Effector memory CD8-positive, alpha-beta T cell (primary cell): ENCODE results near the gene CALCR.

Source experiments
- ATAC-seq: fragments of 150-1000 bp; cut with Tn5 transposase; replicated peaks from 2 replicates; pipeline ENCODE4 v1.10.0; 2021; ENCODE audit warnings: mild to moderate bottlenecking, moderate library complexity
- DNase-seq, 3 experiments: peaks; one replicate each; pipeline ENCODE4 v3.0.0; 2021
- H3K27ac Mint-ChIP-seq, 2 donors: one replicate each; pipeline ENCODE4 v1.8.0; 2022; ENCODE audit warnings: mild to moderate bottlenecking in 2 of 2, mixed read lengths in 2 of 2, moderate library complexity in 2 of 2
- H3K27me3 Mint-ChIP-seq, 2 donors: one replicate each; pipeline ENCODE4 v1.8.0; 2022; ENCODE audit warnings: mixed read lengths in 2 of 2
- H3K36me3 Mint-ChIP-seq: one replicate; pipeline ENCODE4 v1.8.0; 2022; ENCODE audit warnings: mild to moderate bottlenecking, moderate library complexity, mixed read lengths; ENCODE audit not compliant: insufficient read depth
- H3K4me1 Mint-ChIP-seq, 2 donors: one replicate each; pipeline ENCODE4 v1.8.0; 2022; ENCODE audit warnings: low read depth in 2 of 2, mixed read lengths in 2 of 2
- H3K4me3 Mint-ChIP-seq, 2 donors: one replicate each; pipeline ENCODE4 v1.8.0; 2022; ENCODE audit warnings: mild to moderate bottlenecking in 2 of 2, mixed read lengths in 2 of 2, moderate library complexity in 2 of 2
- H3K9me3 Mint-ChIP-seq, 2 donors: one replicate each; pipeline ENCODE4 v1.8.0; 2022; ENCODE audit warnings: mixed read lengths in 2 of 2

The CALCR gene

DNA sequence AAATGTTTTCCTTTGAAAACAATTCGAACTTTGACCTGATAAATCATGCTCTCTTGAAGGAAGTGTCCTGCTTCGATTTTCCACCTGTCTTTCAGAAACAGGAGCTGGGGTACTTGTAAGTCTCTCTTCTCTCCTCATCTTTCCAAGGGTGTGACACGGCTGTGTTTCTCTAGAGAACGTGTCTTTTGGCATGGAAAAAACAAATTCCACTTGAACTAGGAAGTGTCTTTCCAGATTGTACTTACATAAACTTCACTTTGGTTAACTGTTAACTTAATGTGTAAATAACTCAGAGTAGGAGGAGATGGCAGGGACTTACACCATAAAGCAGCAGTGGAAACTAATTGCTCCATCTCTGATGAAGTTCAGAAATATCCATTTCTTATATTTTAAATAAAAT lies 4.2 kb upstream of the CALCR start:
- Mint-ChIP-seq H3K4me3 (no peak overlapping the region), H3K27me3 (peaks cover 21 to 32% of the 10 kb centered on the region in 2 donors), H3K36me3 (no peaks in the 10 kb centered on the region), H3K27ac (no peak overlapping the region), H3K4me1 (no peaks in the 10 kb centered on the region), H3K9me3 (no peaks in the 10 kb centered on the region)
- no peak for DNase-seq
- no peak for ATAC-seq

DNA sequence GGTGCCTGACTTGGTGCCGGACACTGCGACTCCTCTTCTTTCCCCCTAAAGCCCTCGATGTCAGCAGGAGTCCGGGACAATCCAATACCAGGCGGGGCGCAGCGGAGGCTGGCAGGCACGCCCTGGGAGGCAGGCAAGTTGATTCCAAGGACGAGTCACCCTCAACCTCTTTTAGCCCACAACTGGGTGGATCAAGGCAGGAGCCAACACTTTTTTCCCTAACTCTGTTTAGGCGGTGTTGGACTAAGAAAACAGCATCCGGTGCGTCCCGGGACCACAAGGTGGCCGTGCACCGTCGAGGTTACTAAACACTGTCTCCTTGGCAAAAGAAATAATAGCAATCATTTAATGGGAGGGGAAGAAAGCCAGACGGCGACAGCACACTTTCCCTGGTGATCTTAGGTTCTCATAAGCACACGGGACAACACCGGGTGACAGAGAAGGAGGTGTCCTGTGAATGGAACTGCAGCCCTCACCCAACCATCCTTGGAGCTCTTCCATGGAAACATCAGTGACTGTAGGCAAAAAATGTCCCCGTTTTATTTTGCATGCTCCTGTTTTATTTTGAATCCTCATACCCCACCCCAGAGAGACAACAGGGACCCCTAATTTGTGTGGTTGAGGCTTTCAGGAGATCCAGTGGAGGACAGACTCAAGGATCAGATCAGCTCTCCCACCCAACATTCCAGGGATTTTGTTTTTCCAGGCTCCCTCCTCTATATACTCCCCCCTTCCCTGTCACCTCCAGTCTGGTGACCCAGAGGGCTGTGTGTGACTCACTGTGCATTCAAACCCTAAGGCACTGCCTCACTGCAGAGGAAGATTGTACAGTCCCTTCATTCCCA lies 1.3 kb upstream of the CALCR start:
- H3K9me3 Mint-ChIP-seq, result no peaks in the 10 kb centered on the region
- H3K4me1 Mint-ChIP-seq, result no peaks in the 10 kb centered on the region
- no peak overlapping the region for H3K27ac Mint-ChIP-seq
- ATAC-seq (no peak), DNase-seq (no peak)
- no peak overlapping the region for H3K4me3 Mint-ChIP-seq
- H3K36me3 Mint-ChIP-seq, result no peaks in the 10 kb centered on the region
- peaks cover 21 to 34% of the 10 kb centered on the region in 2 donors for H3K27me3 Mint-ChIP-seq

DNA sequence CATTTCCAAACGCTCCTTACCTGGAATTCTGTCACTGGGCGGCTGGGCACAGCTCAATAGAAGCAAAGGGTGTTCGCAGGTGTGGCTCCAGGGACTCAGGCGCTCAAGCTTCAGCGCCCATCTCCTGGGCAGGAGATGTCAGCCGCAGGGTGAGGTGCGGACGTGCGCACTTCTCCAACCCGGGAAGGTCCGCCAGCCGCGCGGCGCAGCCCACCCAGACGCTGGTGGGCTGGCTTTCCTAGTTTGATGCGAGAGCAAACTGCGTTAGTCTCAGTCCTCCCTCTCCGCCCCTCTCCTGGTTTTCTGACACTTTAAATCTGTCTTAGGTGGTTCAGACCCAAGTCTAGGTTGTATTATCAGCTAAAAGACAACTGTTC lies 267 bp downstream of the CALCR start:
- Mint-ChIP-seq H3K27ac (no peak overlapping the region), H3K4me3 (no peak overlapping the region), H3K9me3 (no peaks in the 10 kb centered on the region), H3K4me1 (no peaks in the 10 kb centered on the region), H3K27me3 (peaks cover 21 to 34% of the 10 kb centered on the region in 2 donors), H3K36me3 (no peaks in the 10 kb centered on the region)
- DNase-seq, result no peak
- ATAC-seq, result no peak

DNA sequence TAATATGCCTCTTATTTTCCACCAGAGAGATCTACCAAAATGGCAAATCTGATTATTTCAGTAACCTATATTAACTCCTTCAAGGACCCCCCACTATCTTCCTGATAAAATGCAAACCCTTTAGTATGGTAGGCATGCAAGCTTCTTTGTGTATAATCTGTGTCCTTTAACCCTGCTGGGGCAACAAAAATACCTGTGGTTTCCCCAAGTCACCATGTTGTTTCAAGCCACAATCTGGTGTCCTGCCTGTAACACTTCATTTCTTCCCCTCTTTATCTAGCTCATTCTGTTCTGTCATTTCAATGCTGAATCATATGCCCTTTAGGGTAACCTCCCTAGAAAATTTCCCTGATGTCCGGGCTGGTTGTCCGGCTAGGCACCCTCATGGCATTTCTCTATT lies 5.3 kb downstream of the CALCR start:
- ATAC-seq (no peak), DNase-seq (no peak)
- no peak overlapping the region for H3K27ac Mint-ChIP-seq
- H3K4me3 Mint-ChIP-seq, result no peak overlapping the region
- no peaks in the 10 kb centered on the region for H3K9me3 Mint-ChIP-seq
- H3K27me3 Mint-ChIP-seq, result peaks cover 0 to 5% of the 10 kb centered on the region in 2 donors
- H3K36me3 Mint-ChIP-seq, result no peaks in the 10 kb centered on the region
- no peaks in the 10 kb centered on the region for H3K4me1 Mint-ChIP-seq

DNA sequence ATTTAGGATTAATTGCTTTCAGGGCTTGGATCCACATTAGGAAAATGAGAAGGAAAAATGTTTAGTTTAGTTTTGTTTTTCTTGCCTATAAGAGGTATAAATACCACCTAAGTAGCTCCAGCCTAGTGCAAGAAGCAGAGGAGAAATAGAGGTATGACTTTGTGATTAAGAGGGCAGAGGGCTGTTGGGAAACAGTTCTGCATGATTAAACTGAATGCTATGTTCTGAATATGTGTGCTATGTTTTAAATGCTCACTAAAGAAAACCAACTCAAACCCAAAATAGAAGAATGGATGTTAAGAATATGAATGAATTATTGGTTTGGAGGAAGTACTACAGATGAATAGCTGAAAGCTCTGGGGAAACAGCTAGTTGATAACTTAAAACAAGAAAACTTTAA lies 7.6 kb downstream of the CALCR start:
- DNase-seq (no peak), ATAC-seq (no peak)
- Mint-ChIP-seq H3K4me3 (no peak overlapping the region), H3K36me3 (no peaks in the 10 kb centered on the region), H3K4me1 (no peaks in the 10 kb centered on the region), H3K27me3 (no peaks in the 10 kb centered on the region), H3K27ac (no peak overlapping the region), H3K9me3 (no peaks in the 10 kb centered on the region)

DNA sequence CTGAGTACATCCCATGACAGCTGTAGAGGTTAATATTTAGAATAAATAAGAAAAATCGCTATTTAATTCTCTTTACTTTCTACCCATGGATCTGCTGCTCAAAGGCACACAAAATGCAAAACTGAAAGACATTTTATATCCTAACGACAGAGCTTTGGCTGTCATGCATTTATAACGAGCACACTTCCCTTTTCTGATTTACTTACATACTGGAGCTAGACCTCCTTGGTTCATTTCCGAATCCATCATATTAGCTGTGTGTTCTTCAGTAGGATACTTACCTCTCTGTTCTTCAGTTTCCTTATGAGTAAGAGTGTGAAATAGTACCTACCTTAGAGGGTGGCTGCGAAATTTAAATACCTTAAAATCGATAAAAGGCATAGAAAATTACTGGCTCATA lies 10.9 kb downstream of the CALCR start:
- H3K4me1 Mint-ChIP-seq, result no peaks in the 10 kb centered on the region
- H3K36me3 Mint-ChIP-seq, result no peaks in the 10 kb centered on the region
- peaks cover 0 to 6% of the 10 kb centered on the region in 2 donors for H3K27me3 Mint-ChIP-seq
- no peak overlapping the region for H3K4me3 Mint-ChIP-seq
- H3K9me3 Mint-ChIP-seq, result no peaks in the 10 kb centered on the region
- DNase-seq (no peak), ATAC-seq (no peak)
- no peak overlapping the region for H3K27ac Mint-ChIP-seq

DNA sequence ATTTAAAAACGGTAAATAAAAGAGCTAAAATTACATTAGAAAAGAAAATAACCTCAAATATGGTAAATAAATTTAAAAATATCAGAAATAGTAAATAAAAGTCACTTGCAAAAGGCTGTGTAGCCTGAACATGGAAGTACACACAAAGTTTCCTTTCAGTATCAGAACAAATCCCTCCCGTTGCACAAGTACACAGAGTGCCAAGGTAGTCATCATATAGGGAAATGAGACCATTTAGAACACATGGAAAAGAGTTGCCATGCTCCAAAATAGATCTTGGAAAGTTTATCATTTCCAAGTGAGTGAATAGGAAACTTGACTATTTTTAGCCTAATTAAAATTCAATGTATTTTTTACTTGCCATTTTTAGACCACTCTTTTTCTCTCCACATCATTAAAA lies 11.6 kb downstream of the CALCR start:
- ATAC-seq, result no peak
- no peak overlapping the region for H3K4me3 Mint-ChIP-seq

DNA sequence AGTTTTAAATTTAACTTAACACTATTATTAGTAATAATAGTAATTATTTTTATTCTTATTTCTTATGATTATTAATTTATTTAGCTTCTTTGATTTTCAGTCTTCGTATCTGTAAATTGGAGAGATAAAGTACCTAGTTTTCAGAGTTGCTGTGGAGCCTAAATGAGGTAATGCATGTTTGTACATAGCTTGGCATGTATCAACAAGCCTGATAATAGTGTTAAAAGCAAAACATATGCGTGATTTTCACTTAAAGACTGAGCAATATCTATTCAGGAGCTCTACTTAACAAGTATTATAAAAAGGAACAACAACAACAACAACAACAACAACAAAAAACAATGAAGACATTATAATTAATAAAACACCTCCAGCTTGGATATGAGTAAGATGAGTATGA lies 12.4 kb downstream of the CALCR start:
- ATAC-seq, result no peak
- Mint-ChIP-seq H3K36me3 (no peaks in the 10 kb centered on the region), H3K4me3 (no peak overlapping the region), H3K9me3 (no peaks in the 10 kb centered on the region), H3K4me1 (no peaks in the 10 kb centered on the region), H3K27ac (no peak overlapping the region), H3K27me3 (peaks cover 0 to 6% of the 10 kb centered on the region in 2 donors)
- DNase-seq, result no peak

More for the DNA sequence above, 11.6 kb downstream of the CALCR start:
- H3K9me3 Mint-ChIP-seq, result no peaks in the 10 kb centered on the region
- no peaks in the 10 kb centered on the region for H3K36me3 Mint-ChIP-seq
- DNase-seq, result no peak
- peaks cover 0 to 6% of the 10 kb centered on the region in 2 donors for H3K27me3 Mint-ChIP-seq
- H3K4me1 Mint-ChIP-seq, result no peaks in the 10 kb centered on the region
- no peak overlapping the region for H3K27ac Mint-ChIP-seq

DNA sequence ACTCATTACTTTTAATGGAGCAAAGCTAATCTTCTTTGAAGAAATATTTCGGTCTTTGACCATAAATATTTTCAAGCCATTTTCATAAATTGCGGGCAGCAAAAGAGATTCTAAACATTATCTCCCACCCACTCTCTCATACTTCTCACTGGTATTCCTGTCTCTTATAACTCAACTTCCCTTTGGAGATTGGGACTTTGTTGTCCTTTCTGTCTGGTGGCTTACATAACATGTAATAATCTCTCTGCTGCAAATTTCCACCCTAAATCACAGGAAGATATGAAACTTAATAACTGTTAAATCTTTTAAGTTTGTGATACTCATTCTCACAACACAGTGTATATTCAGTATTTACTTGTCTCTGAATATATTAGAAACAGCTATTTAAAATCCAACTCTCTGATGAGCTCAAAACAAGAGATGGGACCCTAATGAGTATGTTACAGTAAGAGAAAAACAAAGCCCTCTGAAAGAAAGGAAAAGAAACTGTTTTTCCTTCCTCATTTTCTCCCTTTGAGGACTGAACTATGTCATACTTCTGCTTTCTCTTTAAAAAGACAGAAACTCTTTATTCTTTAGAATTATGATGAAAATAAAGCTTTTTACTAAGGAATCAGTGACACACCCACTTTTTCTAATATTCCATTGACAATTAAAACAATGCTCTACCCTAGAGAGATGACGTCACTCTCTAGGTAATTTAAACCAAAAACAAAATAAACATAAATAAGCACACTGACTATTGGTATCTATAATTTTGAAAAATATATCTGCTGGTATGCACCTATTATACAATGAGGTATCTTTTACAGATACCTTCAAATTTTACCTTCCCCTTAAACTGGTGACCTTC lies 14.7 kb downstream of the CALCR start:
- Mint-ChIP-seq H3K4me1 (no peaks in the 10 kb centered on the region), H3K4me3 (no peak overlapping the region), H3K36me3 (no peaks in the 10 kb centered on the region), H3K27ac (no peak overlapping the region), H3K9me3 (no peaks in the 10 kb centered on the region), H3K27me3 (peaks cover 0 to 6% of the 10 kb centered on the region in 2 donors)
- ATAC-seq (no peak), DNase-seq (no peak)

DNA sequence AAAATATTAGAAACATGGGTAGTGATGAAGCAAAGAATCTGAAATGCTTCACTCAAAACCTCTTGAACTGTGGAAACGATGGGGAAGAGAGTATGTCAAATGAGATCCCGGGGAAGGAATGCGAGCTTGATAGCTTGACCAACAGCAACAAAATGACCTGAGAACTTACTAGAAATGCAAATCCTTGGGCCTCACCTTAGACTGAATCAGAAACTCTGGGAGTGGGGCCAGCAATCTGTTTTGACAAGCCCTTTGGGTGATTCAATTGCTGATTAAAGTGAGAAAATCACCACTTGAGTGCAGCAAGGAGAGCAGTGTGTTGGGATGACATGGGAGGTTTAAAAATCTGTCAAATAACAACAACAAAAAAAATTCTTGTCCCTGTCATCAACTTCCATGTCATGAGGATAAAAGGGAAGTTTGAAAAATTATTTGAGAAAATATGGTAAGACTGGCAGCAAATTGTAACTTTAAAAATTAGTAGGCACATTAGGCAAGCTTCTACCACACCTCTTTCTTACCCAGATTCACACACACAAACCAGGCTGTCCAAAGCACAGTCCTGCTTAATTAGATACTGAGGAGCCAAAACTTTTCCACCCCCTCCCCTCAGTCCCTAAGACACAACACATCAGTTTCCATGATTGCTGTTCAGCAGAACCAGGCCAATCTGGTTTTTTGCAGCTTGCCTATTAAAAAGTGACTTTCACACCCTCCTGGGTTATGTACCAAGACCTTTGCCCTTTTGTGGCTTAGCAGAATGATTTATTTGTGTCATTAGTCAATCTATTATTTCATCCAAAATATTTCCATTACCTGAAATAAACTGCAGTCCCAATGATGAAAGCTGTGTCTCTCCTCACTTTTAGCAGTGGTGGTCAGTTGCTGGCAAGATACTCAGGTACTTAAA lies 15.6 kb downstream of the CALCR start:
- Mint-ChIP-seq H3K4me3 (no peak overlapping the region), H3K9me3 (no peaks in the 10 kb centered on the region), H3K36me3 (no peaks in the 10 kb centered on the region), H3K27ac (no peak overlapping the region), H3K4me1 (no peaks in the 10 kb centered on the region), H3K27me3 (peaks cover 0 to 6% of the 10 kb centered on the region in 2 donors)
- ATAC-seq (no peak), DNase-seq (no peak)

DNA sequence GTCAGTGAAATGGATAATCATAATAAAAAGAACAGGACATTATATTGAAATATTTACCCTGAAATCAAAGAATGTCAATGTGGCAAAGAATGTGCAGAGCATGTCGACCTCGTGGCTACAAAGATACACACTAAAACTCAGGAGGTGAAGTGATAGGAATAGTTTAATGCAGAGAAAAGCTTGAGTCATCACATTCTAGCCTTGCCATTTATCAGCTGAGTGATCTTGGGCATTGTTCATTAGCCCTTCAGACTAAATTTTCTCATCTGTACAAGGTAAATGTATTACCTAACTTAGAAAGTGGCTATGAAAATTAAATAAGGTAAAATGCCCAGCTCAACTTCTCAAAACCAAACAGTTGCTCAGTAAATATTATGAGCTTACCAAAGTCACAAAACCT lies 22.6 kb downstream of the CALCR start:
- DNase-seq (no peak), ATAC-seq (no peak)
- no peaks in the 10 kb centered on the region for H3K4me1 Mint-ChIP-seq
- no peak overlapping the region for H3K27ac Mint-ChIP-seq
- no peaks in the 10 kb centered on the region for H3K9me3 Mint-ChIP-seq
- no peak overlapping the region for H3K4me3 Mint-ChIP-seq
- no peaks in the 10 kb centered on the region for H3K36me3 Mint-ChIP-seq
- H3K27me3 Mint-ChIP-seq, result no peaks in the 10 kb centered on the region

DNA sequence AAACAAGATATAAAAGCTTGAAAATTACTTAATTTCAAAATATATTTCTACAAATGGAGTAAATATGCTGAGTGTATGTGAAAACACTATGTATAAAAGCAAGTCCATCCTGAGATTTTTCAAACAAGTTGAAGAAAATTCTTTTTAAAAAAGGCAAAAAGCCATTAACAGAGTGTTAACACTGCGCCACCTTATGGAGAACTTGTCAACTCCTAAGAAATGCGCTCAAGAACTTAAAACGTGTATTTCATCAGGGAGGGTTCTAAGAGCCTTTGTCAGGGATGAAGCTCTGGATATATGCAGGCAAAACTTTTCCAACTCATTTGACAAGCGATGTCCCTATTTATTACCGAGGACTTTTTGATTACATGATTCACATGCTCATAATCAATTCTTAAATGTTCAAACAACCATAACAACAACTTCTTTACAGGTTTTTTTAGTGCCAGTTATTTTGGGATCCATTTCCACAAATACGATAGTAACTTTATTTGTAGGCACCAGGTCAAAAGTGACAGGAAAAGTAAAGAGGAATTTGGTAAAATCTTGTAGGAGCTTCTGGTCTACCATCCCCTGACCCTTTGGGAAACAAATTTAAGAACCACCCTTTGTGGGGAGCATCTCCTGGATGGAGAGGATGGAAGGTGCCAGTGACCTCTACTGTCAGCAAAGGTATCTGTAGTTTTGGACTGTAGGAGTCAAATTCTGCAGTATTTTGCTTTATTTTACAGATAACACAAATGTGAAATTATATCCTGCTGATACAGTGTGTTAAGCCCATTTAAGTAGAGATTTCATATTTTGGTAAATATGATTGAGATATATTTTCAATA lies 23.2 kb downstream of the CALCR start:
- Mint-ChIP-seq H3K27me3 (no peaks in the 10 kb centered on the region), H3K4me1 (no peaks in the 10 kb centered on the region), H3K27ac (no peak overlapping the region), H3K4me3 (no peak overlapping the region), H3K9me3 (no peaks in the 10 kb centered on the region), H3K36me3 (no peaks in the 10 kb centered on the region)
- ATAC-seq, result no peak
- DNase-seq, result no peak

DNA sequence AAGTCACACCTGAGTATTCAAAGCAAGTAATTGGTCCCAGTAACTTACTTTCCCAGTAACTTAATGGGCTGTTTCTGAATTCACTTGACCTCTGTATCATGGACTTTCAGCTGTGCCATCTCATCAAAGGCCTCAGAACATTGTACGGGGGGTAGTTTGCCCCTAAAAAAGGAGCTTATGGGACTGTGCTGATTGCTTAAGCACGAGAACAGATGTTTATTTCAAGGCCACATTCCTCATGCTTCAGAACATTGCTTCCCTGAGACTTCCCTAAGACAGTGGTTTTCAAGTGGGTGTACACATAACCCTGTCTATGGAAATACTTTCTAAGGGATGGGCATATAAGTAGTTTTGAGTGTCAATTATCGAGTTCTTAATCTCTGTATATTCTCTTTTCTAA lies 26.8 kb downstream of the CALCR start:
- H3K4me3 Mint-ChIP-seq, result no peak overlapping the region
- no peak for DNase-seq
- H3K27me3 Mint-ChIP-seq, result no peaks in the 10 kb centered on the region
- H3K4me1 Mint-ChIP-seq, result no peaks in the 10 kb centered on the region
- no peaks in the 10 kb centered on the region for H3K9me3 Mint-ChIP-seq
- H3K27ac Mint-ChIP-seq, result no peak overlapping the region
- no peak for ATAC-seq
- H3K36me3 Mint-ChIP-seq, result no peaks in the 10 kb centered on the region
